Activated CD4-positive, alpha-beta T cell treated with anti-CD3 and anti-CD28 coated beads for 36 hours (primary cell): ENCODE measurements around the gene MDH2. TPM values are rescaled to one million over a fixed set of nuclear protein-coding genes. Genes with fewer than 3 reads are reported as not detected.
"Not testable (repeated sequence)": the region's sequence is repeated elsewhere in the genome, so short reads cannot be mapped to it uniquely, and the experiment has no call there.

Source experiments
- ATAC-seq: fragments of 200-7000 bp; cut with Tn5 transposase; one replicate; pipeline ENCODE4 v1.10.0; 2021; ENCODE audit warnings: mild to moderate bottlenecking, moderate library complexity
- CTCF ChIA-PET: fragments of 350-600 bp; sonication (Branson Sonifier 250); formaldehyde crosslinking; loops from one replicate; lab custom pipeline; 2021; ENCODE audit warnings: antibody characterized with exemption; lab: Charles Lee
- POLR2A ChIA-PET: fragments of 350-600 bp; sonication (Branson Sonifier 250); formaldehyde crosslinking; loops from one replicate; lab custom pipeline; 2021; ENCODE audit warnings: antibody characterized with exemption, inconsistent platforms; lab: Charles Lee
- DNase-seq: peaks from one replicate; pipeline ENCODE4 v3.0.0-alpha.2; 2020
- H3K27ac Mint-ChIP-seq: one replicate; pipeline ENCODE4 v1.8.0; 2021; ENCODE audit warnings: mixed read lengths
- H3K27me3 Mint-ChIP-seq: one replicate; pipeline ENCODE4 v1.8.0; 2021; ENCODE audit warnings: mixed read lengths
- H3K36me3 Mint-ChIP-seq: one replicate; pipeline ENCODE4 v1.8.0; 2021; ENCODE audit warnings: low read depth, mixed read lengths
- H3K4me1 Mint-ChIP-seq: one replicate; pipeline ENCODE4 v1.8.0; 2021; ENCODE audit warnings: mixed read lengths
- H3K4me3 Mint-ChIP-seq: one replicate; pipeline ENCODE4 v1.8.0; 2021; ENCODE audit warnings: mild to moderate bottlenecking, moderate library complexity, mixed read lengths
- H3K9me3 Mint-ChIP-seq: one replicate; pipeline ENCODE4 v1.8.0; 2021; ENCODE audit warnings: low read depth, mixed read lengths
- intact Hi-C, 2 experiments: fragments of 100-400 bp; cut with DNase I in 1 of 2; cut with micrococcal nuclease in 1 of 2; formaldehyde crosslinking; loops; one replicate each; pipeline versions ENCODE4 v1.14.2 to v1.15.1; 2022 to 2024; cut with DNase I, micrococcal nuclease
- total RNA-seq, 2 experiments: library from RNA; stranded (reverse); gene quantifications; one replicate each; pipeline ENCODE4 v1.2.3, GENCODE V29; 2021

The MDH2 gene
- total RNA-seq, 2 experiments from 2014 or later = 257 to 328 TPM

- Mint-ChIP-seq H3K4me3 (no peak overlapping the region), H3K27me3 (no peaks in the 10 kb centered on the region), H3K4me1 (peaks cover 6% of the 10 kb centered on the region), H3K36me3 (peaks cover 47% of the 10 kb centered on the region), H3K27ac (no peak overlapping the region), H3K9me3 (no peaks in the 10 kb centered on the region)
- ChIA-PET POLR2A (no interaction called here), CTCF (no interaction called here)
- ATAC-seq (no peak), DNase-seq (no peak)
- intact Hi-C loops = no loop called here
Measured at GRCh38 chr7:76016191-76016947, 31.5 kb upstream of the MDH2 start.

GRCh38 chr7:76018520-76018919 lies 29.4 kb upstream of the MDH2 start:
- POLR2A ChIA-PET, H3K9me3 Mint-ChIP-seq, H3K27me3 Mint-ChIP-seq, DNase-seq, H3K4me3 Mint-ChIP-seq, intact Hi-C loops, H3K4me1 Mint-ChIP-seq, ATAC-seq, H3K27ac Mint-ChIP-seq: not testable (repeated sequence)
- CTCF ChIA-PET = interaction anchor here (0.6 to 4.9 kb wide), 3 partner anchors 13 to 153 kb away, joined by 3 to 70 read pairs (median 4); no protein-coding TSS in a partner anchor
- H3K36me3 Mint-ChIP-seq = peaks cover 44% of the 10 kb centered on the region

- Mint-ChIP-seq H3K4me3 (no peak overlapping the region), H3K36me3 (peaks cover 42% of the 10 kb centered on the region), H3K4me1 (peaks cover 8% of the 10 kb centered on the region), H3K27ac (no peak overlapping the region), H3K27me3 (no peaks in the 10 kb centered on the region), H3K9me3 (no peaks in the 10 kb centered on the region)
- POLR2A ChIA-PET = no interaction called here
- intact Hi-C loops = loop anchor here (1.0 kb wide), 1 partner anchor 154 kb away; no protein-coding TSS in a partner anchor
- CTCF ChIA-PET = interaction anchor here (0.6 to 4.9 kb wide), 28 partner anchors 9 to 485 kb away, joined by 3 to 70 read pairs (median 5); partner anchors contain the start of gene POR
- peak; percentile 84 for DNase-seq
- peak; percentile 82 for ATAC-seq
Measured at GRCh38 chr7:76020031-76020714, 27.7 kb upstream of the MDH2 start.

- POLR2A ChIA-PET = interaction anchor here (1.1 kb wide), 1 partner anchor 107 kb away, joined by 4 read pairs; no protein-coding TSS in a partner anchor
- CTCF ChIA-PET = interaction anchor here (0.6 to 4.9 kb wide), 5 partner anchors 23 to 437 kb away, joined by 3 to 70 read pairs (median 3); no protein-coding TSS in a partner anchor
- Mint-ChIP-seq H3K36me3 (peaks cover 36% of the 10 kb centered on the region), H3K4me3 (no peak overlapping the region), H3K27ac (no peak overlapping the region), H3K27me3 (no peaks in the 10 kb centered on the region), H3K4me1 (peaks cover 8% of the 10 kb centered on the region), H3K9me3 (no peaks in the 10 kb centered on the region)
- DNase-seq (no peak), ATAC-seq (no peak)
- intact Hi-C loops = no loop called here
Measured at GRCh38 chr7:76022026-76022780, 25.7 kb upstream of the MDH2 start.

- intact Hi-C loops = no loop called here
- Mint-ChIP-seq H3K9me3 (no peaks in the 10 kb centered on the region), H3K36me3 (peaks cover 32% of the 10 kb centered on the region), H3K27ac (no peak overlapping the region), H3K27me3 (no peaks in the 10 kb centered on the region), H3K4me1 (peaks cover 8% of the 10 kb centered on the region), H3K4me3 (no peak overlapping the region)
- ChIA-PET CTCF (interaction anchor here (0.6 kb wide), 1 partner anchor 24 kb away, joined by 3 read pairs; no protein-coding TSS in a partner anchor), POLR2A (interaction anchor here (1.1 kb wide), 1 partner anchor 107 kb away, joined by 4 read pairs; no protein-coding TSS in a partner anchor)
- no peak for DNase-seq
- ATAC-seq = no peak
Measured at GRCh38 chr7:76023002-76023401, 24.9 kb upstream of the MDH2 start.

- DNase-seq, H3K9me3 Mint-ChIP-seq, H3K4me3 Mint-ChIP-seq, POLR2A ChIA-PET, intact Hi-C loops, H3K27me3 Mint-ChIP-seq, H3K27ac Mint-ChIP-seq, H3K4me1 Mint-ChIP-seq, ATAC-seq: not testable (repeated sequence)
- peaks cover 13% of the 10 kb centered on the region for H3K36me3 Mint-ChIP-seq
- CTCF ChIA-PET = interaction anchor here (1.8 kb wide), 1 partner anchor 9 kb away, joined by 11 read pairs; no protein-coding TSS in a partner anchor
Measured at GRCh38 chr7:76029682-76030081, 18.2 kb upstream of the MDH2 start.

- peaks cover 10% of the 10 kb centered on the region for H3K36me3 Mint-ChIP-seq
- intact Hi-C loops = no loop called here
- no peak for ATAC-seq
- no peaks in the 10 kb centered on the region for H3K27me3 Mint-ChIP-seq
- CTCF ChIA-PET = interaction anchor here (0.6 to 1.5 kb wide), 2 partner anchors 12 to 17 kb away, joined by 3 to 6 read pairs; no protein-coding TSS in a partner anchor
- POLR2A ChIA-PET = no interaction called here
- no peaks in the 10 kb centered on the region for H3K9me3 Mint-ChIP-seq
- no peak for DNase-seq
- H3K4me3 Mint-ChIP-seq = no peak overlapping the region
- H3K4me1 Mint-ChIP-seq = peaks cover 6% of the 10 kb centered on the region
- no peak overlapping the region for H3K27ac Mint-ChIP-seq
Measured at GRCh38 chr7:76031964-76032363, 15.9 kb upstream of the MDH2 start.

- H3K36me3 Mint-ChIP-seq = no peaks in the 10 kb centered on the region
Measured at GRCh38 chr7:76037310-76037709, 10.6 kb upstream of the MDH2 start.

GRCh38 chr7:76040126-76040525 lies 7.8 kb upstream of the MDH2 start:
- no peak for ATAC-seq
- Mint-ChIP-seq H3K4me1 (peaks cover 7% of the 10 kb centered on the region), H3K27me3 (no peaks in the 10 kb centered on the region), H3K36me3 (peaks cover 2% of the 10 kb centered on the region), H3K4me3 (no peak overlapping the region), H3K9me3 (no peaks in the 10 kb centered on the region), H3K27ac (no peak overlapping the region)
- ChIA-PET CTCF (interaction anchor here (1.2 kb wide), 2 partner anchors 20 to 27 kb away, joined by 3 to 5 read pairs; no protein-coding TSS in a partner anchor), POLR2A (no interaction called here)
- intact Hi-C loops = loop anchor here in 1 of 2 experiments (10.0 kb wide), 1 partner anchor 95 kb away; no protein-coding TSS in a partner anchor
- no peak for DNase-seq

More at GRCh38 chr7:76037310-76037709, 10.6 kb upstream of the MDH2 start:
- Mint-ChIP-seq H3K9me3 (no peaks in the 10 kb centered on the region), H3K4me1 (peaks cover 6% of the 10 kb centered on the region), H3K4me3 (no peak overlapping the region), H3K27ac (no peak overlapping the region), H3K27me3 (no peaks in the 10 kb centered on the region)
- DNase-seq = no peak
- POLR2A ChIA-PET = no interaction called here
- no peak for ATAC-seq
- intact Hi-C loops = no loop called here
- CTCF ChIA-PET = interaction anchor here (2.4 kb wide), 1 partner anchor 17 kb away, joined by 11 read pairs; no protein-coding TSS in a partner anchor

GRCh38 chr7:76044375-76044865 lies 3.5 kb upstream of the MDH2 start:
- Mint-ChIP-seq H3K4me3 (no peak overlapping the region), H3K4me1 (peaks cover 20% of the 10 kb centered on the region), H3K27ac (no peak overlapping the region), H3K27me3 (no peaks in the 10 kb centered on the region), H3K9me3 (no peaks in the 10 kb centered on the region), H3K36me3 (peaks cover 21% of the 10 kb centered on the region)
- ATAC-seq = no peak
- intact Hi-C loops = loop anchor here in 1 of 2 experiments (10.0 kb wide), 1 partner anchor 90 kb away; no protein-coding TSS in a partner anchor
- ChIA-PET CTCF (no interaction called here), POLR2A (no interaction called here)
- DNase-seq = no peak
